Breast epithelium (tissue), 3 donors: ENCODE results near the gene FTCD.

ENCODE experiments used
- POLR2A ChIP-seq: fragments of 450-650 bp; IDR thresholded peaks from one replicate; pipeline ENCODE4 v1.6.1; 2016; ENCODE audit warnings: antibody characterized with exemption, mild to moderate bottlenecking, moderate library complexity
- TF ChIP-seq, protein P1 (sequence below), 3 donors: fragments of 450-650 bp; IDR thresholded peaks; one replicate each; pipeline ENCODE4 v1.5.1; 2016 to 2017; ENCODE audit warnings: antibody characterized with exemption in 3 of 3, mild to moderate bottlenecking in 3 of 3, moderate library complexity in 3 of 3

- TF ChIP-seq, protein P1, sequence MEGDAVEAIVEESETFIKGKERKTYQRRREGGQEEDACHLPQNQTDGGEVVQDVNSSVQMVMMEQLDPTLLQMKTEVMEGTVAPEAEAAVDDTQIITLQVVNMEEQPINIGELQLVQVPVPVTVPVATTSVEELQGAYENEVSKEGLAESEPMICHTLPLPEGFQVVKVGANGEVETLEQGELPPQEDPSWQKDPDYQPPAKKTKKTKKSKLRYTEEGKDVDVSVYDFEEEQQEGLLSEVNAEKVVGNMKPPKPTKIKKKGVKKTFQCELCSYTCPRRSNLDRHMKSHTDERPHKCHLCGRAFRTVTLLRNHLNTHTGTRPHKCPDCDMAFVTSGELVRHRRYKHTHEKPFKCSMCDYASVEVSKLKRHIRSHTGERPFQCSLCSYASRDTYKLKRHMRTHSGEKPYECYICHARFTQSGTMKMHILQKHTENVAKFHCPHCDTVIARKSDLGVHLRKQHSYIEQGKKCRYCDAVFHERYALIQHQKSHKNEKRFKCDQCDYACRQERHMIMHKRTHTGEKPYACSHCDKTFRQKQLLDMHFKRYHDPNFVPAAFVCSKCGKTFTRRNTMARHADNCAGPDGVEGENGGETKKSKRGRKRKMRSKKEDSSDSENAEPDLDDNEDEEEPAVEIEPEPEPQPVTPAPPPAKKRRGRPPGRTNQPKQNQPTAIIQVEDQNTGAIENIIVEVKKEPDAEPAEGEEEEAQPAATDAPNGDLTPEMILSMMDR (IDR thresholded peaks at IDR 0.05): no peak
- TF ChIP-seq POLR2A: no peak
These were observed 62.3 kb downstream of the FTCD start for GRCh38 chr21:46092811-46093667.
